GM21737 (cell line): ENCODE measurements around the gene AEBP1.
A peak's percentile ranks its signal among the peaks of the same experiment; 100 is the strongest.

ENCODE experiments used
- ATAC-seq: cut with Tn5 transposase; IDR thresholded peaks from one replicate; pipeline ENCODE4 v1.9.1; 2021; ENCODE audit warnings: mild to moderate bottlenecking, moderate library complexity; ENCODE audit not compliant: unreplicated experiment

The AEBP1 gene

DNA sequence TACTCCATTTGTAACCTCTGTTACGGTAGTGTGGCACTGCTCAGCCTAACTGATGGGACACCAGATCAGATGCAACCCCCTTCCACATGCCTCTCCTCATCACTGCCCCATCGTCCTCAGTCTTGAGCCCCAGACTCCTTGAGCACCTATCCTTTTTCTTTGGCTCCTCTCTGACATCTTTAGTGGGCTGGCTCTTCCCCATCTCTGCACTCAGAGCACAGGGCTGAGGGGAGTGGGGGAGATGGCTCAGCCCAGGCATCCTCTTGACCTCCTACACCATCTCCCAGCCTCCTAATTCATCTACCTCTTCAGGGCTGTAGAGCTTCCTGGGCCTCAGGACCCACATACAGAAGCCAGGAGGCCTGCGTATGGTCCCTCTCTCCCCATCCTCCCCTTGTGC lies 20.3 kb upstream of the AEBP1 start:
- no peak for ATAC-seq

DNA sequence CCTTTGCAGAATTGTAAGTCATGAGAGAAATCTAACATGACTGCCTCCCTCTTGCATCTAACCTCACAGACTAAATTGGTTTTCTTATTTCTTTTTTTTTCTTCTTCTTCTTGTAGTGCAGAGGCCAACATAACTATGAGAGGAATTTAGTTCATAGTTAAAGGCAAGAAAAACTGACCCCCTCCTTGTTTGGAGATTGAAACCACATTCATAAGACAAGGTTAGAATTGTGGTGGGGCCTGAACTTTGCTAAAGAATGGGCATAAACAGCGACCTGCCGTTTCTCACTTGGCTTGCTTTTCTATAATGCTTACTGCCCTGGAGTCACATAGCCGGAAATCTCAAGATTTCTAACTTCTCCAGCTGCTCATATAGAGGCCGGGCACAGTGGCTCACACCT lies 19.4 kb upstream of the AEBP1 start:
- no peak for ATAC-seq

DNA sequence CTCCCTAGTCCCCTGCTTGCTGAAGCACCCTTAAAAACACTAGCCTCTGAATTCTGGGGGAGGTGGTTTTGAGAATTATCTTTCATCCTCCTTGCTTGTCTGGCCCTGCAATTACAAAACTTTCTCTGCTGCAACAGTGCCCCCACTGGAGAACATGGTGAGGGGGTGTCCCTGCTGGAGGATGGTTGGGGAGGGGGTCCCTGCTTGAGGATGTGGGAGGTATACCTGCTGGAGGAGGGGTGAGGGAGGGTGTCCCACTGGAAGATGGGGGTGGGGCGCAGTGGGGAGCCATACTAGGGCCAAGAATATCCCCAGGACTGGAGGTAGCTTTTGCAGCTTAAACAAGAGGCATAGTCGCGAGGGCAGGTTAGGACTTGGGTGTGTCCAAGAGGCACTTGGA lies 18.6 kb upstream of the AEBP1 start:
- ATAC-seq: no peak

DNA sequence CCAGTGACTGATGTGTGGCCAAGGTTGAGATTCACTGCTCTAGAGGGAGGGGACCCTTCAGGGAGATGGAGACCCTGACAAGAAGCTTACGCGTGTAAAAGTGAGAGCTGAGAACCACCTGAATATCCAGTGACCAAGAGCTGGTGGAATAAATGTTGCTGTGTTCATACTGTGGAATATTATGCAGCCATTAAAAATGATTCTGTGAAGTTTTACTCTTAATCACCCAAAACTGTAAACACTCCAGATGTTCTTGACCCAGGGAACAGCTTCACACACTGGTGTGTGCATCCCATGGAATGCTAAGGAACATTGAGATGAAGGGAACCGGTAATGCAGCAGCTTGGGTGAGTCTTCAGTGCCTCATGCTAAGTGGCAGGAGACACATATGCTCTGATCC lies 17.5 kb upstream of the AEBP1 start:
- ATAC-seq: no peak

DNA sequence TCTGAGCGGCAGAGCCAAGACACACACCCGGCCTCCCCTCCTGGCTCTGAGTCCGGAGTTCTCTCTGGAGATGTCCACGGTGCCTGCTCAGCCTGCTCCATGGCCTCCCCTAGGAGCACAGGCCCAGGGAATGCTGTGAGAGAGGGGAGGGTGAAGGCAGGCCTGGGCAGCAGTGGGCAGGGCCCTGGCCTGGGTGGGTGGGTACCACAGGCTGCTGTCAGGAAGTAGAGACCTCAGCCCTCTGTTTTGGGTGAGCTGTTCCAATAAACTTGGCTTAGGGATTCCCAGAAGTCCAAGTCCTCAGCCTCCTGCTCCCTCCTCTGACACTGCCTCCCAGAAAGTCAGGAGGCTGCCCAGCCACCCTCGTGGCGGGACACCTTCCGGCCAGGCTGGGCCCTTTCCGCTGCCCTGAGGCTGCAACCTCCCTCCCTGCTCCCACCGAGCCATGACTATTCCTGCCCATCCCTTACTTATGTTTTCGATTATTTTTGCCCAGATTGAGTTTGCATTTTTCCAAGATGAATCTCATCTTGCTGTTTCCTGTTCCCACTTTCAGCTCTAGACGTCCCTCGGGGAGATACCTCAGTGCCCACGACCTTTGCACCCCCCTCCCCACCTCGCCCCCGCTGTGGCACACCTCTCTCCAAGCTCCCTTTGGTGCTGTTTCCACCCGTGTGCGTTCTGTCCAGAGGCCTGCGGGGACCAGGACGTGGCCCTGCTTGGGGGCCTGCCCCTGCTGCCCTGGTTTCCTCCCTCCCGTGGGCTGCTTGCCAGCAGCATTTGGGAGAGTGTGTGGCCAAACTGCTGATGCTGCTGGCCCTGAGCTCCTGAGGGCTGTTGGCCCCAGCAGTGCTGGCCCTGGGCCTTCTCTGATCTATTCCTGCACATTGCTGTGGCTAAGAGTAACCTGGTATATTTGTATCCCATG lies 16.0 kb upstream of the AEBP1 start:
- ATAC-seq: no peak

DNA sequence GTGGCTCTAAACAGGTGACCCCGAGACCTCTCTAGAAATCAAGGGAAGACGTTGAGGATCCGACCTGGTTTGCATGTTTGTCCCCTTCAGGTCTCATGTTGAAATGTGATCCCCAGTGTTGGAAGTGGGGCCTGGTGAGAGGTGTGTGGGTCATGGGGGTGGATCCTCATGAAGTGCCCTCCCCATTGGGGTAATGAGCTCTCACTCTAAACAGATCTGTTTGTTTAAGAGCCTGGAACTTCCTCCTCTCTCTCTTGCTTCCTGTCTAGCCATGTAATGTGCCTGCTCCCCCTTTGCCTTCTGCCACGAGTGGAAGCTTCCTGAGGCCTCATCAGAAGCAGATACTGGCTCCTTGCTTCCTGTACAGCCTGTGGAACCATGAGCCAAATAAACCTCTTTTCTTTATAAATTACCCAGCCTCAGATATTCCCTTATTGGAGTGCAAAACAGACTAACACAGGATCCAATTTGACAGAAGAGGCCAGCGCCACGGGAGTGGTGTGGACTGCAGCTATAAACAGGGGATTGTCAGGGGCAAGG lies 11.0 kb upstream of the AEBP1 start:
- no peak for ATAC-seq

DNA sequence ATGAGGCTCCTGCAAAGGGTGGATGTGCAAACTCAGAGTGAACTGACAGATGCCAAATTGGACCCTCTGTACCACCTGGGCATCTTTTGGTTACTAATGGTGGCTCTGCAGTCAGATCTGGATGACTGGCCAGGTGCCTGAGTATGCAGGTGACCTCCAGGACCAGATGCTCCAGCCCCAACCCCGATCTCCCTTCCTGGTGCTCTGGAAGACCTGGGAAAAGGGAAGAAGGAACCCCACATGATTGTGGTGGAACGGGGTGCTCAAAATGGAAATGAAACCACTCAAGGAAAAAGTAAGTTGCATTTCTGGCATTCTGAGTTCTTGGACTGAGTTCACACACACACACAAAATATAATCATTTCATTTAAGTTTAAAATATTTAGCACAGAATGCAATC lies 9.8 kb upstream of the AEBP1 start:
- no peak for ATAC-seq

DNA sequence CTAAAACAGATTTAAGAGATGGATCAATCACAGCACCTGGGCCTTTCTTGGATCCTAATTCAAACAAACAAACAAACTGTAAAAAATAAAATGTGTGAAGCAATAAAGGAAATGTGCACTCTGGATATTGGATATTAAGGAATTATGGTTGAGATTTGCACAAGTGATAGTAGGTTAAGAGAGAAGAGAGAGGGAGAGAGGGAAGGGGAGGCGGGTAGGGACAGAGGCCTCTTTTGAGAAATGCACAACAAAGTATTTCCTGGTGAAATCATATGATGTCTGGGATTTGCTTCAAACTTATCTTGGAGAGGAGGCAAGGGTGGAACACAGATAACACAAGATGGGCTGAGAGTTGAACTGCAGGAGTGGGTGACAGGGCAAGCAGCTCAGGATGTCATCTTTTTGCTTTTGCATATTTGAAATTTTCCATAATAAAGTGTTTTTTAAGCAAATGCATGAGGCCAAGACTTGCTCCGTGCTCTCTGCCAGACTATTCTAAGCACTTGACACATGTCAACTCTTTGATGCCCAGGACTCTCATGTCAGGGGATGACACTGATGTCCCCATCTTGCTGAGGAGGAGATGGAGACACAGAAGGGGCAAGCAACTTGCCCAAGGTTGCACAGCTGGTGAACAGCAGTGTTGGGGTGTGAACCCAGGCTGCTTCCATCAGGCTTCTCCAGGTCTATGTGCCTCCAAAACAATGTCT lies 9.1 kb upstream of the AEBP1 start:
- no peak for ATAC-seq

DNA sequence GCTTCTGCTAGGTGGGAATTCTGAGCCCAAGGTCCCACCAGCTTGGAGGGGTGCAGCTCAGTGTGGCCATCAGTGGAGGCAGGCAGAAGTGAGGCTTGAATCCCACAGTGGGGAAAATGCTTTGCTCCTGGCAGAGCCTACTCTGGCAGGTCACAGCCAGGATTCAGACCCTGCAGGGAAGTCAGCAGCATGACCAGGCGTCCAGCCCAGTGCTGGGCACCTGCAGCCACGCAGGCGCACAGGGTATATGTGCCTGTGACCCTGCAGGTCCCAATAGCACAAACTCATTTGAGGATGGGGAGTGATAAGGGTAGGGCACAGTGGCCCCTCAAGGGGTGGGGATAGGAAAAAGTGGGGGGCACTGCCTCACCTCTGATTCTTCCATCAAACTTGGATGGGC lies 8.4 kb upstream of the AEBP1 start:
- no peak for ATAC-seq

DNA sequence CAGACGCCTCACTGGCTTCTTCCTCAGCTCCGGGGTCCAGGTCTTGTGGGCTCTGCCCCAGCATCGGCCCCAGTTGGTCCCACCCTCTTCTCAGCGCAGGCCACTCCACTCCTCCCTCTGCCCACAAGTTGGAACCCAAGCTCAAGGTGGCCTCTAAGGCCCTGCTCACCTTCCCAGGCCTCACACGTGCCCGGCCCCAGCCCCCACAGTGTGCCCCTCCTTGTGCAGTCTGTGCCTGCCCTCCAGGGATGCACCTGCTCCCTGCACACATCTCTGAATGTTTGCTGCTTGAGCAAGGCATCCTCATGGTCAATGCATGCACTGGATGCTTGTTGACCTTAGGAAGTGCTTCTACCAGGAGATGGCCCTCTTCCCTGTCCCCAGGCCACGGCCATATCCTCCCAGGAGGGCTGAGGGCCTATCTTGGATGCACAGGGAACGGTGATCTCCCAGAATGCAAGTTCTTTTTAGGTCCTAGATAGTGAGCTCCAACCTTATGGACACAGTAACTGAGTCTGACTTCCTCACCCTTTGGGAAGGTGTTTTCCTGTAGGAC lies 7.7 kb upstream of the AEBP1 start:
- ATAC-seq: no peak

DNA sequence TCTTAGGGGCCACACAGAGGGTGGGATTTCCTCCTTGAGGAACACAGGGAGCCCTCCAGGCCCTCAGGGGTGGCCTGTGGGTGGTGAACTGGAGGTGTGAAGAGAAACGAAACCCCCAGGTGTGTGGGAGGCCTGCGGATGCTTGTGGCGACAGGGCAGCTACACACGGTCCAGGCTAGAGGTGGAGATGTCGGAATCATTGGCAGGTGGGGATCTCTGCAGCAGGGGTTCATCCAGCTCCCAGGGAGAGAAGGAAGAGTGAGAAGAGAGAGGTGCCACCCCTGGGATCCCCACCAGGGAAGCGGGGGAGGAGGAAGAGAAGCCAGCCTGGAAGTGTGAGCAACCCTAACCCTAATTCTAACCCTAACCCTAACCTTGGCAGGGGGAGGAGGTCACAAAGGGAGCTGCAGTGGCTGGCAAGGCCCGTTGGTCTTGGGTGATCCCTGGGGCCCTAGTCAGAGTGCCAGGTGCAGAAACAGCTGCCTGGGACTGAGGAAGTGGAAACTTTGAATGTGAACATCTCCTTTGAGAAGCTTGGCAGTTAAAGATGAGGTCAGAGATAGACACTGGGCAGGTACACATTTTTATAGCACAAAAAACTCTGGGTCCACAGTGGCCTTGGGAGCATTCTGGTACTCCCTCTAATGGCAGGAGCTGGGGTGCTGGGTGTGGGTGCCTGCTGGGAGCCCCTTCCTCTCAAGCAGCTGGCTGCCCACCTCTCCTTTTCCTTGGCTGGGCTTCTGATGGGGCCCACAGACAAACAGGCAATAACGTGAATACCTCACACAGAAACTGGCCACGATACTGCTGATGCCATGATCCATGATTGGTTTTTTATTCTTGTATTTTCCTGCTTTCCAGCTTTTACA lies 6.8 kb upstream of the AEBP1 start:
- ATAC-seq: peak; percentile 57

DNA sequence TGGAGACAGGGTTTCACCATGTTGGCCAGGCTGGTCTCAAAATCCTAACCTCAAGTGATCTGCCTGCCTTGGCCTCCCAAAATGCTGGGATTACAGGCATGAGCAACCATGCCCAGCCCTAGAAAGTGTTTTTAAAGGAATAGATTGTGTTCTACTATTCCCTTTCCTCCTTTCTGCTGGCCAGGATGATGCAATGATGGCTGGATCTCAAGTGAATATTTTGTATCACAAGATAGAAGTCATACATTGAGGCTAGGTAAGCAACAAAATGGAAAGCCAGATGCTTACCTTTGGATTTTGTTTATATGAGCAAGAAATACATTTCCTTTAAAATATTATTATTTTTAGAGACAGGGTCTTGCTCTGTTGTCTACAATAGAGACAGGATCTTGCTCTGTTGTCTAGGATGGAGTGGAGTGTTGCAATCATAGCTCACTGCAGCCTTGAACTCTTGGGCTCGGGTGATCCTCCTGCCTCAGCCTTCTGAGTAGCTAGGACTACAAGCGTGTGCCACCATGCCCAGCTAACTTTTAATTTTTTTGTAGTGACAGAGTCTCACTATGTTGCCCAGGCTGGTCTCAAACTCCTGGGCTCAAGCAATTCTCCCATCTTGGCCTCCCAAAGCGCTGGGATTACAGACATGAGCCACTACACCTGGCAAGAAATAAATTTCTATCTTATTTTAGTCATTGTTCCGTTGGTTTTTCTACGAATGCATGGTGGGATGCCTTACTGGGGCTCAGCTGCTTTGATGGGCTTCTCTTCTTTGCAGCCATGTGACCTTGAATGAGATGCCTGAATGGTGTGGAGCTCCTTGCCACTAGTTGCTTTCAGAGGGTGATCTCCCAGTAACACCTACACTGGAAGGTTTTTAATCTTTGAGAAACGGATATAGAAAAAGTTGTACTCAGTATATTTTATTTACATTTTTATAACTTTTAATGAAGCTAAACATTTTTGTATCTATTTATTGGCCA lies 5.8 kb upstream of the AEBP1 start:
- ATAC-seq: no peak

DNA sequence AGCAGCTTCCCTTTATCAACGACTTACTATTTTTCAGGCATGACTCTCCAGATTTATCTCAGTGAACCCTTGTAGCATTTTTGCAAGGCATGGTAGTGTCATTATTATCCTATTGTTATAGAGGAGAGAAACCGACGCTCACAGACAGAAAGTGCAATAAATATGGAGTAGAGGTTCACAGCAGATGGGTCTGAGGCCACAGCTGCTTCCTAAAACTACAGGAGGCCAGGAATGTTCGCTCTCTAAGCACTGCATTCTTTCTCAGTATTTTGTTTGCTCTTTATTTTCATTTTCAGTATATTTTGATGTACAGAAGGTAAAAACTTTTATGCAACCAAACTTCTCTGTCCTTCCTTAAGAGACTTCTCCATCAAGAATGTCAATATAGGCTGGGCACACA lies 4.5 kb upstream of the AEBP1 start:
- ATAC-seq: no peak

DNA sequence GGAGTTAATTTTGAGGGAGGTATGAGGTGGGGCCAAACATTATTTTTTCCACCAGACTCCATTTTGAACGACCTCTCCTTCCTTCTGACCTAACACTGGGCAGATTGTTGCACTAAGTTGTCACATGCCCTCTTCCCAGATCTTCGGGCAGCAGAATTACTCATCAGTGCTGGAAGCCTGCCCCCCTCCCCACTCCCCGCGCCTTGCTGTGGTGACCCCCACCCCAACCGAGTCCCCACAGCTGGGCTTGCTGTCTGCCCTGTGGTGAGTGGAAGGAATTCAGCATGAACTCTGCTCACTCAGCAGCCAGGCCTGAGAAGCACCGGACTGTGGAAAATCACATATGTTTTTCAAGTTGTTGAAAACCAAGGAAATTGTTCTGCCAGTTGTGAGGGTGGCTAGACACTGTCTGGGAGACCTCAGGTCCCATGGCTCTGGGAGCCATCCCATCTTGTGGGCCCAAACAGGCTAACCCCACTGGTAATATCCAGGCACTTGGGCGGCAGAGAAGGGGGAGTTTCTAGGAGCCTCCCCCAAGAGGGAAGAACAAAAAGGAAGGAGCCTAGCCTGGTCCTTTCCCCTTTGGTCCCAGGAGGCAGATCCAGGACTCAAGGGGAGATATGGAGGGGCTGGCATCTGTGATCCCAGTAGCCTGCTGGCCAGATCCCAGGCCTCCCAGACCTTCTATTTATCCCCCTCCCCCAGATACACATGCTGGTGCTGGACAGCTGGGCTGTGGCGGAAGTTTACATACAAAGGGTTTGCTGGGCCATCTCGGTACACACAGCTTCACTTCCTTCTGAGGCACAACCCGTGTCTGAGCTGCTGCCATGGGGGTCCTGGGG lies 3.5 kb upstream of the AEBP1 start:
- no peak for ATAC-seq

DNA sequence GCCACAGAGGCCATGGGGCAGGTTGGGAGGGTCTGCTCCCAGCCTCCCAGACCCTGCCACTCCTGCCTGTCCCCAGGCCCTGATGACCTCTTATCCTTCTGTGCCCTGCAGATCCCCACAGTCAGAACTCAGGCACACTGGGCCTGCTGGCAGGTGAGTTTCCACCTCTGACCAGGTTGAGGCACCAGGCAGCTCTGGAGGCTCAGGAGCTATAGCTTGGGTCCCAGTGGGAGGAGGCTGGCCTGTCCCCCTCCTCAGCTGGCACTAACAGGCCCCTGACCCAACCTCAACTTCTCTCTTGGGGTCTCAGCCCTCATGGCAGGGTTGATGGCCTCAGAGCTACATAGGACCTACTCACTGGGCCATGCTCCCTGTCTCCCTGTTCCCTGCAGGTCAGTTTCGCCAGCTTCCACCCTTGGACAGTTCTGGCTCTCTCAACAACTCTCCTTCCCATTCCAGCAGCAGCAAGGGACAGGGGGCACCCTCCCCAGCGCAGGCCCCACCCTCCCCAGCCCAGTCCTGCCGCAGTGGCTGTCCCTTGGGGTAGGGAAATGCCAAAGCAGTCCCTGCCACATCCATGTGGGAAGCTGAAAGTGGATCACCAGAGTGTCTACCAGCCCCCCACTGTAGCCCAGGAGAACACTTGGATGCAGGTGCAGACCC lies 2.7 kb upstream of the AEBP1 start:
- ATAC-seq: no peak

DNA sequence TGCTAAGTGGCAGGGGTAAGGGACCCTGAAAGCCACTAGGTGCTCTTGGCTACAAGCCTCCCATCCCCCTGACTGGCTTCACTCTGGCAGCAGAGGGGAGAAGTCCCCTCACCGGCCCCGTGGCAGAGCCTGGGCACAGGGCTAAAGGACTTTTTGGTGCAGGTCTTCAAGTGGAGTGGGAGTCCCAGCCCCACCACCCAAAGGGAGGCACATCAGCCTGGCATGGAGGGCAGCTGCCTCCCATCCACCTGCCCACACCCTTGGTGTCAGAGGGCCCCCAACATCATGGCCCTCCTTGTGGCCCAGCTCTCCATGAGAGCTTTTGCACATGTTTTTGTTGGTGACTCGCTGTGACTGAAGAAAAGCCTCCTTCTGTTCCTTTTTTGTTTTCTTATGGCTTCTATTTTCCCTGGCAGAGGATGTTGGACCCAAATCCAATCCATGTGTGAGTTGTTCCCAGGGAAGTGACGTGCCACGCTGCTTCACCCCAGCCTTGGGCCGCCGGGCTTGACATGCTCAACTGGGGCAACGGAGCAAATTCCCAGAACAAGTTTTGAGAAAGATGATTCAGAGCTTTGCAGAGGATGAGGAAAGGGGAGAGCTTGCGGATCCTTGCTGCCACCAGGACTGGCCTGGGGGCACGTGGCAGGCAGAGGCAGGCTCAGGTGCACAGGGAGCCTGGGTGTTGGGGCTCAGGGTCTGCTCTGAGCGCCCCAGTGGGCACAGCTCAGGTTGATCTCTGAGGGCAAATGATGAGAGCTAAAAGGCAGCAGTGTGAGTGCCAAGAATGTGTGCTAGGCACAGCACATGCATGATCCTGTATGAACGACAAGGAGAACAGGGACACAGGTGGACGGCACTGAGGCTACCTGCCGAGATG lies 1.9 kb upstream of the AEBP1 start:
- ATAC-seq: no peak

DNA sequence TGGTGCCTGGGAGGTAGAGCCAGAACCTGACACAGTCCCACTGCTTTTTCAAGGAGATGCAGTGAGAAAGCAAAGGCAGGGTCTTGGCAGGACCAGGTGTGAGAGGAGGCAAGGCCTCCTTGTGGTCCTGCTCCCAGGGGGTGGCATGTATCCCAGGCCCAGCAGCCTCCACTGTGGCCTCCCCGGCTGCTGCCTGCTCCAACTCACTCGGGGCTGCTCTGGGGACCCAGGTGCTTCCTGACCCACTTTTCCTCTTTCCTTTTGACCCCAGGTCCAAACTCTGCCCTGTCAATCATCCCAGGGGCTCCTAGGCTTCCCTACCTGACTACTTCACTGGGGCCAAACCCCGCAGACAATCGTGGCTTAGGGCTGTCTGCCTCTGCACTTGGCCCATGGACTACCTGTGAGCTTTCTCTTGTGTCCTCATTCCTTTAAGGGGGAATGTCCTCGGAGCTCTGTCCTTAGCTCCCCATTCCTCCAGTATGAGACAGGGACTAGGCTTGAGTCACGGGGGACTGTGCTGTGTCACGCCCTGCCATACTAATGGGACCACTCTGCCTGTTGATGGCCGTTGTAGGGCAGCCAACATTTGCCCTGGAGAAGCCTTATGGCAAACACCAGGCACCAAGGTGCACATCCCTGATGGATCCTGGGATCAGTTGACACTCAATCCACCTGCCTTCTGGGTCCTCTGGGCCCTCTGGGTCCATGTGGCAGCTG lies 1.1 kb upstream of the AEBP1 start:
- no peak for ATAC-seq
